Pancreas (tissue), 10 donors: ENCODE results near the gene GSTM4. TPM values are rescaled to one million over a fixed set of nuclear protein-coding genes. Genes with fewer than 3 reads are reported as not detected.

Source experiments
- ATAC-seq, 4 donors: fragments of 200-7000 bp; cut with Tn5 transposase; one replicate each; pipeline versions ENCODE4 v1.8.0 to v1.9.1; 2020; ENCODE audit warnings: mild to moderate bottlenecking in 4 of 4, moderate library complexity in 4 of 4
- DNase-seq, 6 donors: peaks; one replicate each; pipeline ENCODE4 v3.0.0-alpha.2; 2020
- FAIRE-seq: peaks from 2 replicates; lab custom pipeline; 2012; peaks lifted over from hg19 to GRCh38; lab: Jason Lieb, UNC
- H3K27ac ChIP-seq, 4 donors: fragments of 200-600 bp; sonication (generic); 1 replicate in 3 of 4; 2 replicates in 1 of 4; pipeline versions ENCODE4 v1.5.0 to v1.8.0; 2020
- H3K27me3 ChIP-seq, 4 donors: fragments of 200-600 bp; one replicate each; pipeline ENCODE4 v1.8.0; 2021
- H3K36me3 ChIP-seq, 3 donors: fragments of 200-600 bp; sonication (generic) in 1 of 3; one replicate each; pipeline versions ENCODE4 v1.5.0 to v1.8.0; 2020 to 2021
- H3K4me1 ChIP-seq, 3 donors: fragments of 200-600 bp; one replicate each; pipeline ENCODE4 v1.8.0; 2021
- H3K4me3 ChIP-seq, 4 donors: fragments of 200-600 bp; sonication (generic) in 2 of 4; one replicate each; pipeline versions ENCODE4 v1.5.0 to v1.8.0; 2020 to 2021
- H3K9me3 ChIP-seq, 4 donors: fragments of 200-600 bp; one replicate each; pipeline ENCODE4 v1.8.0; 2021
- CTCF ChIP-seq, 4 donors: fragments of 200-600 bp; sonication (generic) in 3 of 4; IDR thresholded peaks; one replicate each; pipeline versions ENCODE4 v1.5.0 to v1.8.0; 2021; ENCODE audit warnings: antibody characterized with exemption in 4 of 4
- WGBS, 2 donors: extraction: QIAGEN DNeasy Blood & Tissue Kit; methylation state at CpG; one replicate each; pipeline ENCODE4 v1.1.7; 2013; 5-methylcytosine and 5-hydroxymethylcytosine counted together
- intact Hi-C, 3 donors: fragments of 100-400 bp; cut with DNase I; formaldehyde crosslinking; loops; one replicate each; pipeline versions ENCODE4 v1.11.1 to v1.14.2; 2022
- polyA plus RNA-seq, 2 donors: library from polyadenylated mRNA; stranded (reverse); fragments of 200-250 nt; gene quantifications; one replicate each; pipeline ENCODE4 v1.2.3, GENCODE V29; 2013
- total RNA-seq, 6 donors: library from RNA; stranded (reverse); fragmentation: NEBNext Ultra II Directional in 4 of 6; extraction: Animal tissue kit (Norgen Biotek cat#: 25700) in 4 of 6; gene quantifications; one replicate each; pipeline versions ENCODE4 v1.2.1 to v1.2.4, GENCODE V29; 2021 to 2023
- donor health status: healthy with polysubstance abuse.
- donor health status: DM: no; HTN: no; CAD: no; lungs with moderate emphysema.
- donor health status: DM: no; HTN: no; CAD: no.
- donor health status: control.
- donor health status: control.
- donor health status: Bipolar disorder and iron deficiency.
- donor health status: DM: yes; HTN: yes; CAD: no.
- donor health status: DM: no; HTN: no; CAD: no.
- donor health status: DM: no; HTN: no; CAD: no.
- donor health status: DM: yes; HTN: yes; CAD: no.

The GSTM4 gene
- total and polyA plus RNA-seq, 8 donors, result 13.4 to 36.6 (median 19.8) TPM

GRCh38 chr1:109641861-109642260, 14.0 kb upstream of the GSTM4 start:
- Histone ChIP-seq H3K9me3 (no peaks in the 10 kb centered on the region), H3K4me1 (peaks cover 0 to 6% (median 0%) of the 10 kb centered on the region in 3 donors), H3K36me3 (no peaks in the 10 kb centered on the region), H3K4me3 (no peak overlapping the region), H3K27ac (no peak overlapping the region), H3K27me3 (no peaks in the 10 kb centered on the region)
- TF ChIP-seq CTCF (IDR thresholded peaks at IDR 0.05), result no peak
- no peak for ATAC-seq
- DNase-seq, result no peak
- FAIRE-seq, result no peak
- 79 to 86% methylated on average over 2 of the region's 2 CpGs for WGBS, 2 donors
- intact Hi-C loops, result loop anchor here in 1 of 3 donors (5.0 kb wide), 1 partner anchor 130 kb away; no protein-coding TSS in a partner anchor

GRCh38 chr1:109642626-109643025, 13.3 kb upstream of the GSTM4 start:
- no peak overlapping the region for H3K27ac ChIP-seq
- H3K27me3 ChIP-seq, result no peaks in the 10 kb centered on the region
- FAIRE-seq (no peak), DNase-seq (no peak), ATAC-seq (no peak)
- no peaks in the 10 kb centered on the region for H3K36me3 ChIP-seq
- no peak for TF ChIP-seq CTCF (IDR thresholded peaks at IDR 0.05)
- WGBS, 2 donors, result 53 to 55% methylated on average over 3 of the region's 3 CpGs
- H3K4me3 ChIP-seq, result no peak overlapping the region
- no peaks in the 10 kb centered on the region for H3K9me3 ChIP-seq
- intact Hi-C loops, result loop anchor here in 1 of 3 donors (5.0 kb wide), 1 partner anchor 130 kb away; no protein-coding TSS in a partner anchor
- H3K4me1 ChIP-seq, result peaks cover 0 to 6% (median 0%) of the 10 kb centered on the region in 3 donors

GRCh38 chr1:109643385-109644230, 12.3 kb upstream of the GSTM4 start:
- Histone ChIP-seq H3K27me3 (no peaks in the 10 kb centered on the region), H3K9me3 (no peaks in the 10 kb centered on the region), H3K36me3 (no peaks in the 10 kb centered on the region), H3K4me1 (peaks cover 0 to 6% (median 0%) of the 10 kb centered on the region in 3 donors), H3K27ac (no peak overlapping the region), H3K4me3 (no peak overlapping the region)
- TF ChIP-seq CTCF (IDR thresholded peaks at IDR 0.05), result peak; percentile 70 to 91 (median 84)
- DNase-seq (peak; percentile 75 to 98 (median 86)), ATAC-seq (peak; percentile 92 to 95 (median 94)), FAIRE-seq (no peak)
- 29 to 31% methylated on average over 31 to 32 of the region's 32 CpGs for WGBS, 2 donors
- intact Hi-C loops, result loop anchor here in 1 of 3 donors (5.0 kb wide), 1 partner anchor 129 kb away; no protein-coding TSS in a partner anchor

- no peaks in the 10 kb centered on the region for H3K27me3 ChIP-seq
- no peak overlapping the region for H3K4me3 ChIP-seq
- TF ChIP-seq CTCF (IDR thresholded peaks at IDR 0.05), result no peak
- H3K9me3 ChIP-seq, result no peaks in the 10 kb centered on the region
- 19% methylated on average over 10 of the region's 10 CpGs; no CpG with 5 or more reads in 1 of the 2 donors for WGBS, 2 donors
- peaks cover 0 to 6% (median 0%) of the 10 kb centered on the region in 3 donors for H3K4me1 ChIP-seq
- DNase-seq (no peak), FAIRE-seq (no peak), ATAC-seq (no peak)
- intact Hi-C loops, result loop anchor here in 1 of 3 donors (5.0 kb wide), 1 partner anchor 128 kb away; no protein-coding TSS in a partner anchor
- H3K36me3 ChIP-seq, result no peaks in the 10 kb centered on the region
- no peak overlapping the region for H3K27ac ChIP-seq
Observed at GRCh38 chr1:109644670-109645069, 11.2 kb upstream of the GSTM4 start.
